ENCODE measurements around the gene MRPL4. TPM values are rescaled to one million over a fixed set of nuclear protein-coding genes. Genes with fewer than 3 reads are reported as not detected.

MRPL4 gene
- total and polyA plus RNA-seq, 4 donors = 21.5 to 74.8 (median 33.7) TPM

- Histone ChIP-seq H3K27ac (ENCODE audit: low read depth in 1 of 2, low read length in 2 of 2) (no peak overlapping the region), H3K9me3 (ENCODE audit: control insufficient read depth in 4 of 4, low read length in 3 of 4) (no peaks in the 10 kb centered on the region), H3K9ac (ENCODE audit: low read depth in 1 of 2, low read length in 2 of 2) (no peak overlapping the region), H3K36me3 (ENCODE audit: control insufficient read depth in 4 of 4, insufficient read depth in 3 of 4, low read depth in 1 of 4, low read length in 3 of 4) (no peaks in the 10 kb centered on the region), H3K4me3 (ENCODE audit: low read depth in 1 of 3, low read length in 3 of 3) (peak overlapping the region in 1 of 3 donors; percentile 22), H3K27me3 (ENCODE audit: control insufficient read depth in 4 of 4, insufficient read depth in 4 of 4, low read length in 3 of 4) (peaks cover 2 to 16% (median 7%) of the 10 kb centered on the region in 4 donors), H3K4me1 (ENCODE audit: control insufficient read depth in 4 of 4, insufficient read depth in 4 of 4, low read length in 3 of 4) (peaks cover 21 to 46% (median 37%) of the 10 kb centered on the region in 4 donors)
- peak; percentile 97 for DNase-seq (ENCODE audit: low spot score)
- 4% methylated on average over 45 of the region's 45 CpGs for WGBS
- TF ChIP-seq TAF1 (conservative IDR thresholded peaks at IDR 0.05) (no peak), EGR1 (IDR thresholded peaks at IDR 0.05; ENCODE audit: low read depth in 2 of 2) (no peak), NR2F2 (IDR thresholded peaks at IDR 0.05) (no peak), GABPA (IDR thresholded peaks at IDR 0.05 in 1 of 2, conservative IDR thresholded peaks at IDR 0.05 in 1 of 2) (no peak), RAD21 (IDR thresholded peaks at IDR 0.05) (no peak), YY1 (IDR thresholded peaks at IDR 0.05) (no peak), REST (IDR thresholded peaks at IDR 0.05) (no peak), SP1 (IDR thresholded peaks at IDR 0.05) (no peak), CTCF (IDR thresholded peaks at IDR 0.05; ENCODE audit: low read depth, low read length, missing input control) (no peak), FOXA1 (IDR thresholded peaks at IDR 0.05) (no peak), ZBTB33 (IDR thresholded peaks at IDR 0.05) (no peak)
These were observed 40.3 kb downstream of the MRPL4 start for GRCh38 chr19:10292206-10292788.

- Histone ChIP-seq H3K9ac (ENCODE audit: low read depth in 1 of 2, low read length in 2 of 2) (no peak overlapping the region), H3K27me3 (ENCODE audit: control insufficient read depth in 4 of 4, insufficient read depth in 4 of 4, low read length in 3 of 4) (peaks cover 2 to 16% (median 7%) of the 10 kb centered on the region in 4 donors), H3K27ac (ENCODE audit: low read depth in 1 of 2, low read length in 2 of 2) (no peak overlapping the region), H3K4me1 (ENCODE audit: control insufficient read depth in 4 of 4, insufficient read depth in 4 of 4, low read length in 3 of 4) (peaks cover 21 to 41% (median 37%) of the 10 kb centered on the region in 4 donors), H3K36me3 (ENCODE audit: control insufficient read depth in 4 of 4, insufficient read depth in 3 of 4, low read depth in 1 of 4, low read length in 3 of 4) (no peaks in the 10 kb centered on the region), H3K4me3 (ENCODE audit: low read depth in 1 of 3, low read length in 3 of 3) (peak overlapping the region in 1 of 3 donors; percentile 22), H3K9me3 (ENCODE audit: control insufficient read depth in 4 of 4, low read length in 3 of 4) (no peaks in the 10 kb centered on the region)
- DNase-seq (ENCODE audit: low spot score) = peak; percentile 80
- WGBS = 15% methylated on average over 56 of the region's 56 CpGs
- TF ChIP-seq MAX (IDR thresholded peaks at IDR 0.05) = no peak
- no peak for TF ChIP-seq YY1 (IDR thresholded peaks at IDR 0.05)
- TF ChIP-seq JUND (IDR thresholded peaks at IDR 0.05) = no peak
- no peak for TF ChIP-seq HNF4A (conservative IDR thresholded peaks at IDR 0.05)
- TF ChIP-seq FOXA1 (IDR thresholded peaks at IDR 0.05) = no peak
- TF ChIP-seq HNF4G (IDR thresholded peaks at IDR 0.05) = no peak
These were observed 41.0 kb downstream of the MRPL4 start for GRCh38 chr19:10292789-10293636.

Measured in liver (tissue), 9 donors.